Measurements from ENCODE around the gene TRPM3.

Gene TRPM3

DNA sequence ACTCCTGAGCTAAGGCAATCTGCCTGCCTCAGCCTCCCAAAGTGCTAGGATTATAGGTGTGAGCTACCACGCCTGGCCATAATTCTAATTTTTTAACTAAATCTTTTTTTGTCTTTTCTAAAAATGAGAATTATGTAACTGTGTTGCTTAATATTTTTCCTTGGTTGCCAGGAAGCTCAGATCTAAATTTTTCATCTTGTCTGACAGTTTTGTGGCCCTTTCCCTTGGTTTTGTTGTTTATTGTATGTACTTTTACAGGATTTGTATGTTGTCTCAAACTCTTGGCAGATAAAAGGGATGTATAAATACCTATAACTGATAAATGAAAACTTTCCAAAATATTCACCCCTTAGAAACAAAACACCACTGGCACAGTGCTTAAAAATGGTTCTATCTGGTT is 618.7 kb downstream of the TRPM3 start:
- DNase-seq: no peak

DNA sequence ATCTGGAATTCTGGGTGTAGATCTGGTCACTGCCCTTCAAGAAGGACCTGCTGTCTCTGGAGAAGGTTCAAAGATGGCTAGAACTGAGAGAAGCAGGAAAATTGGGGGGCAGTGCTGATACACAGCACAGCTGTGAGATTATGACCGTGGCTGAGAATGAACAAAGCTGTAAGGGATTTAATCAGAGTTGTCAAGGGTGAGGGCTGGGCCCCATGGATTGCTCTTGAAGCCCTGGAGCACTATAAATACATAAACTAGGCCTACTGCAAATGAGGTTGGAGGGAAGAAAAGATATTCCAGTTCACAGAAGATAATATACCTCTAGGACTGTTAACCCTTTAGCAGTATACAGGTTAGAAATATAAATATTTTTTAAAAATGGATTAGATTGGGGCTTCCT is 620.6 kb downstream of the TRPM3 start:
- DNase-seq: no peak

DNA sequence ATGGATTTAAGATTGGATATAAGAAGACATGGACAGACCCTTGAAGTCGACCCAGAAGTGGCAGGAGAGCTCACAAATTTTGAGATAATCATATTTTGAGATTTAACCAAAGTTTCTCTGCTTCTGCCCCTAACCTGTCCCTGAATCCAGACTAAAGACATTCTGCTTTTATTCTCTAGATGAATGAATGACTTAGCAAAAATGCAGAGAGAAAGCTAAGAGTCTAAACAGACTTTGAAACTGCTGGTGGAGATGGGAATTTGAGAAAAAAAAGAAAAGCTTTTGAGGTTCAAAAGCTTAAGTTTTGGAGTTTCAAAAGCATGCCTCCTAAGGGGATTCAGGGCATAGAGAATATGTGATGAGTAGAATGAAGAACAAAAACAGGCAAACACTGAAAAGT is 621.8 kb downstream of the TRPM3 start:
- no peak for DNase-seq

DNA sequence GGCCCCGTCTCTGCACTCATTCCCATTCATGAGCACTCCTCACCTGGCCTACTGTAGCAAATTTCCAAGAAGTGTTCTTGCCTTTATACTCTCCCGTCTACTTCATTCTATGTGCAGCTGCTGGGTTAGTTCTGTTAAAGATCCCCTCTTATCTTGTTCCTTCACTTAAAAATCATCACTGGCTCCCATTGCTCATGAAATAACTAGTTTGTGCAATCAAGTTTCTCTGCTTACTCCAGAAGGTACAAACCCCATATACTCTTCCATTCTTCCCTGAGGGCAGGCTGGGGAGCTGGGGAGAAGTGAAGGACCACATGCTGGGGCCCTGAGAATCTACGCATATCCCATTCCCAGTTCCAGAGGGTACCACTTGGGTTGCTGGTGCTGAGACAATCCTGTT is 622.6 kb downstream of the TRPM3 start:
- DNase-seq: no peak

DNA sequence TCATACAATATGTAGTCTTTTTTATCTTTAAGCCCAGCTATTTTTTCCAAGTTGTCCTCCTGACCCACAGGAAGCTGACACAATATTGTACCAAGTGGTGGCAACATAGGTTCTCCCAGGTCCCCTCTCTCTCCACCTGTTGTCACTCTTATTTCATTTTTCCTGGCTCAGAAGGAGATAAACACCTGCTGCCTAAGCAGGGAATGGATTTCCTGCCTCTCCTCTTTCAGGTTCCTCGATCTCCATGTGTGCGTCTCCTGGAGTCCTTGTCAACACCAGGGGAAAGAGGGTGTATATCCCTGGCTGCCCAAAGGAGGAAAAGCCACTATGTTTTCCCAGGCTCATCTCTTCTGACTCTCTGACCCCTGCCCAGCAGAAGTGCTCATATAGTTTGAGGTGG is 625.2 kb downstream of the TRPM3 start:
- no peak for DNase-seq

DNA sequence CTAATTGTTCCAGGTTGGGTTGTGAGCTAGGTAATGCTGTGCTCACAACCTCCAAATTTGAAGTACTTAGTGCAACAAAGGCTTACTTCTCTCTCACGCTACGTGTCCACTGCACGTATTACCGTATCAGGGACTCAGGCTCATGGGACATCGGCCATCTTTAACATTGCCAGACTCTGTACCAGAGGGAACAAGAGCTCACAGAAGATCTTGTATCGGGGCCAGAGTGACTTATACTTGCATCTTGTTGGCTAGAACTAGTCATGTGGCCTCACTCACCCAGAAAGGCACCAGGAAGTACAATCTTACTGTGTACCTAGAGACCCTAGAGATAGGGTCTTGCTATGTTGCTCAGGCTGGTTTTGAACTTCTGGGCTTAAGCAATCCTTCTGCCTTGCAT is 625.9 kb downstream of the TRPM3 start:
- DNase-seq: no peak

DNA sequence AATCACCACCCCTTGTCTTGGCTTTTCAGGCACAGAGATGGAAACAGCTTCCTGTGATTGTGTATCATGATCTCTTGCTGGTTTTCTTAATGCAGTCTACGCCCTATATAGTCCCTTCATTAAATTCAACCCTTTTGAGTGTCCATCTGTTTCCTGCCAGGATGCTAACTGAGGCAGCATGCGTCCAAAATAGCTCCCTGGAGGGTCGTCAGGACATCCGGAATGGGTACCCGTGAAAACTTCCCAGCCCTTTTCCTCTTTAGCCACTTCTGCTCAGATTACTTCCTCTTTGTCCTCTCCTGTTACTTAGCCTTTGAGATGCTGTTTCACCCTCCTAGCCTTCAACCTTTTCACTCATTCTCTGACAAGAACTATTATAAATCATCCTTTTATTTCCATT is 627.2 kb downstream of the TRPM3 start:
- DNase-seq: no peak

DNA sequence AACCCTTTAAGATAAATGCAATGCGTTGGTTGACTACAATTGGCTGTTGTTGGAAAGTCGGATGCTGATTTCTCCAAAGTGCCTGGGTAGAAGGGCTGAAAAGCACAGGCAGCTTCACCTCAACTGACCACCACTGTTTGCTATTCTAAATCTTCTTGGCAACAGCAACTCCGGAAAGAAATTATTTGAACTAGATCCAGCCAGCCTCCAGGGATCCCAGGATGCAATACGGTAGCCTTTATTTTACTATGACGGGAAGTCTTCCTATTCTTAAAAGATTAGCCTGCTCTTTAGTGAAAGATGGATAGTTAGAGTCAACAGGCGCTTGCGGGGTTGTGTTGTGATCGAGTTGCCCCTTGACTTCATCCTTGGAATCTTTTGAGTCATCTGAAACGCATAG is 628.4 kb downstream of the TRPM3 start:
- no peak for DNase-seq

DNA sequence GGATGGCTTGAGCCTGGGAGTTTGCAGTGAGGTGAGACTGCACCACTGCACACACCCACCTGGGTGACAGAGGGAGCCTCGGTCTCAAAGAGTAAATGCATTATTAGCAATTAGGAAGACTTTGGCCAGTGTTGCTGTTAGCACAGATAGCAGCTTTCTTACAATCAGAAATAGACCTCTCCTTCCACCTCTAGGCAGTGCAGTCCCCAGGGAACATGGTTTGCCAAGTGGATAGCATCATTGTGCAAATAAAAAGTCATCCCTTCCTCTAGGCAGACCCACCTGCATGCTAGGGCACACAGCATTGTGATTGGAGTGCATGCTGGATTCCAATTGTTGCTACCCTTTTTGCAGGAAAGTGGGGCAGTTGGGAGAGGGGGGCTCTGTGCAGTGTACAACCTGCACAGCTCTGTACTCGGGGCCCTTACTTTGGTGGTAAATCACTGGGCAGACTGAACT is 629.1 kb downstream of the TRPM3 start:
- DNase-seq: no peak

DNA sequence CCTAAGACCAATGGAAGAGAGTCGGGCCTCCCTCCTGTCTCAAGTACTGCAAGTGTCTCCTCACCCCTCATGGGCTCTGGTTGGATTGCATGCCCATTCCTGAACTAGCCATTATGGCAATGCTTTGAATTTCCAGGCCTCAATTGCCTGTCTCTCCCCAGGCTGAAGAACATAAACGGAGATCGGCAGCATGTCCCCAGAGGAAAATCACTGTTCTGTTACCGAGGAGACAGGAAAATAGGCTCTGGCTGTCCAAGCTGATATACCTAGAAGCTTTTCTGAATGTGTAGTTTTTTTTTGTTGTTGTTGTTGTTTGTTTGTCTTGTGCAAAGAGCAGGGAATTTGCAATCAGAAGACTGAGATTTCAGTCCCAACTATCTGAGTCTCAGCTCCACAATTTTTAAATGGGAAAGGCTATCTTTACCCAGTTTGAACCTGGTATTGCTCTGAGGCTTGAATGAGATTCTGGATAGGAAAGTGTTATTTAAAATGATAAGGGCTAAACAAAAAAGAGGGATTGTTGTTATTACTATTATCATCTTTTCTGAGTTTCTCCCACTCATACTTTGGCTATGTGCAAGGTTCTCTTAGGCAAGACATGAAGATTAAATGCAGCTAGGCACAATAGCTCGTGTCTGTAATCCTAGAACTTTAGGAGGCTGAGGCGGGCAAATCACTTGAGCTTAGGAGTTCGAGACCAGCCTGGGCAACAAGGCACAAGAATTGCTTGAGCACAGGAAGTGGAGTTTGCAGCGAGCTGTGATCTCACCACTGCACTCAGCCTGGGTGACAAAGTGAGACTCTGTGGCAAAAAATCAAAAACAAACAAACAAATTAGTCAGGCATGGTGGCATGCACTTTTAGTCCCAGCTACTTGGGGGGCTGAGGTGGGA is 629.7 kb downstream of the TRPM3 start:
- no peak for DNase-seq

DNA sequence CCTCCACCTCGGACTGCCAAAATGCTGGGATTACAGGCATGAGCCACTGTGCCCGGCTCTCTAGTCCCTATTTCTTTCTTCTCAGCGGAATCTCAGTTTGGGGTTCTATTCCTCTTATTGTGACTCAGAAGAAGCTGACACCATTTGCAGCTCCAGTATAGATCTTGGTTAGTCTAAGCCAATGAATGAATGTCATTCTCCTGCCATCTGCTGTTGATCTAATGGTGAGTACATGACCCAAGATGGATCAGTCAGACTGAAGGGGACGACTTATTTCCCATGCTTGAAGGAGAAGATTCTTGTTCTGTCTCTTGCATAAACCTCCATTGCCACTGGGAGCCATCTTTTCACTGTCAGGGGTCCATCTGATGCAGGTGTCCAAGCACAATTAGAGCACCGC is 630.9 kb downstream of the TRPM3 start:
- DNase-seq: no peak

DNA sequence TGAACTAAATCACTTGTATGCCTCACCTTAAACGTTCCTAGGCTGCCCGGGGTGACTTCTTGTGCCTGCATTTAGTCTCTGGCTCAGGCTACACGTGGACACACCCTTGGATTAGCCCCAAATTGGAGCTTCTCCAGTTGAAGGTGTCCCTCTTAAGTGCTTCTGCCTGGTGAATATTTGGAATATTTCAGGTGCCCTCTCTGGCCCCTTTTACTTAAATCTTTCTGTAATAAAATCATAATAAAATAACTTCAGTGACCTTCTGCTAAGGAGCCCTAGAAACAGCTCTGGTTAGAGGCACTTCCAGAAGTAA is 632.7 kb downstream of the TRPM3 start:
- no peak for DNase-seq

DNA sequence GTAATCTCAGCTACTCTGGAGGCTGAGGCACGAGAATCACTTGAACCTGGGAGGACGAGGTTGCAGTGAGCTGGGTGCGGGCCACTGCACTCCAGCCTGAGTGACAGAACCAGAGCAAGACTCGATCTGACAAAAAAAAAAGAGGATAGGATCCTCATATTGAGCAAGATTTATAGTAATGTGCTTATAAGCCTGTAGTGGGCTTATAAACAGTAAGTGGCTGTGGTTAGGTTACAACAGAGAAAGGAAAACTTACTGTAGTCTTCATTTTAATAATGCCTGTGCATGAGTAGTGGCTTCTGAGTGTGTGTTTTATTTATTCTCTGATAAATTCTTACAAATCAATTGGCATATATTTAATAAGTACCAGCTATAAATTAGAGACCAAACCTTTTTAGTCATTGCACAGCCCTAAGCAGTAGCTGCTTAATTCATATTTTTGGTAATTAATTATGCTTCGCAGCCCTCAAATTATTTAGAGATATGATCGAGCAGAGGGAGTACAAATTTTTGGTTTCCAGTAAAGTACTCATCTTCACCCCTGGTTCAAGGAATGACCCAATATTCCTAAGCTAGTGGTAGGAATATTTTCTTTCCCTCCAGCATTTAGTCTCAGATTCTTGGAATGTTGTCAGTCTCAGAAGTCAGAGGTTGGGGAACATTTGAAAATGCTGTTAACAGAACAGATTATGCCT is 633.2 kb downstream of the TRPM3 start:
- DNase-seq: no peak

DNA sequence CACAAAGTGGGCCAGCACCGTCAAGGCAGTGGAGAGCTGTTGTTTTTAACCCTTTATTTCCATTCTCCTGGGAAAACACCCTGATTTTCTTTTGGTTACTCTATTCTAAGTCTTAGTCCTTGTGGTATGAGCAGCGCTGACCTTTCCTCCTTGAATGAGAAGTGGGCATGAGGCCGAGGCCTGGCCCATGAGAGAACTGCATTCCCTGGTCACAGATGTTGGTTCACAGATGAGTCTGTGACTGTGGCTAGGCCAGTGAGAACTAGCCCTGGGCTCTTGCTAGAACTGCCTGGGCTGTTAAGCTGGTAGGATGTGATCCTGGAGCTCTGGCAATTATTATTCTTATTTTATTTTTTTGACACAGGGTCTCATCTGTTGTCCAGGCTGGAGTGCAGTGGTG is 635.3 kb downstream of the TRPM3 start:
- no peak for DNase-seq

DNA sequence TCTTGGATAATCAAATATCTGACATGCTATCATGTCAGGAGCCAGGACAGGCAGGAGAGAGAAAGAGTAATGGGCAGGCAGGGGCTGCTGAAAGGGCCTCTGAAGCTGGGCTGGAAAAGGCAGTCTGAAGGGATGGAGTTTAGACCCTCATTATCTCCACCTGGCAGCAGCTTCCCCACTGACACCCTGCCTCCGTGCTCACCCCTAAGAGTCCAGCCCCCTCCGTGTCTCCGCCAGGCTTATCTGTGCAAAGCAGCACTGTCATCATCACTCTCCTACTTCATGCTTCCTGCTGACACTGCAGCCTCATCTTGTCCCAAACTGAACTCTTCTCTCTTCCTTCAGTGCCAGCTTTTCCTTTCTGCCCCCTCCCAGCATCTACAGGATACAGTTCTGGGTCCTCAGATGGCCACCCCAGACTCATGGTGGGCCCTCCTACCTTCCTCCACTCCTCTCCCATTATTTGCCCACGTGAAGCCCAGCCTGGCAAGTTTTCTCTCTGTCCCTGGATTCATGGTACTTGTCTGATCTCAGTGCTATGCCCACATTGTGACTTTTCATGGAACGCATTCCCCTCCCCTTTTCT is 636.1 kb downstream of the TRPM3 start:
- no peak for DNase-seq

DNA sequence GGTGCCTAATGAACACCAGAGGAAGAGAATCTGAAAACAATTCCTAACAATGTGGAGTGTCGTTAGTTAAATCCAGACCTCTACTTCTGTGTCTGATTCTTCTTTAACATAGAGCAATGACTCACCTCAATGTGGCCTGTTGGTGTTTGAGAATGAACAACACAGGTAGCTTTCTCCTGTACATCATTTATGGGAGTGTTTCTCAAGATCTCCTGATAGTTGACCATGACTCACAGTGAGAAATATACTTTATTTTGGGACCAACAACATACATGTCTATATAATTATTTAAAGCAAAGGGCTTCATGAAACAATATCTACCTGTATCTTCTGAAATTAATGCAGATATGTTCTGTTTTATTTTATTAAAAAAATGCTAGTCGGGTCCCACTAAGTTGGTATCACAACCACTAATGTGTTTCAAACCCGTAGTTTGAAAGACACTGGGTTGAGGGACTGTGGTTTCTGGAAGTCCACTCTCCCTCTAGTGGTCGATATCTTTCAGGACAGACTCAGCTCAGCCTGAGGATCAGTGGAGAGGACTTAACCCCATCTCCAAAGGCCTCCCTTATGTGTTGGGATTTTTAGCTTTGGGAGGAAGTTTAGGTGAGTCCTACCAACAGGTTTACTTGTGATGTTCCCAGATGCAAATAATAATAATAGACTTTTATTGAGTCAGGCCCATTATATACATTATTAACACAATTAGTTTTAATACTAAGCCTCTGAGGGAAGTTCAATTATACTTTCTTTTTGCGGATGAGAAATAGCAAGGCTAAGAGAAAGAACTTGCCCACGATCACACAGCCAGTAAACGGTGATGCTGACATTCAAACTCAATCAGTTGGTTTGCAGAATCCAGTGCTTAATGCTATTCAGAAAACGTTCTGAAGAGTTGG is 636.9 kb downstream of the TRPM3 start:
- DNase-seq: peak; percentile 17

DNA sequence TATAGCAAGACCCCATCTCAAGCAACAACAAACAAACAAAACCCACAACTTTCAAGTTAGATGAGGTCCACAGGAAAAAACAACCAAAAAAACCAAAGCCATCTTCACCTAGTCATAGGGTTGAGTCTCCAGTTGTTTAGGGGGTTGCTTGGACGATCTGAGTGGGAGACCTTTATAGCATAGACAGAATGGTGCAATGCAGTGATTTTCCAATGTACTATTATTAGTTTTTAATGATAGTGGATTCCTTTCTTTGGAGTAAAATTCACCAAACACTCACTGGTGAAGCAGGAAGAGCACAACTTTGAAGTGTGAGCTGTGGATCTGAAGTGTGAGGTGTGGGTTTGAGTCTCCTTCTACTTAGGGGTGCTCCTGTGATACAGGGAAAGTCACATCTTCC is 640.0 kb downstream of the TRPM3 start:
- DNase-seq: no peak

DNA sequence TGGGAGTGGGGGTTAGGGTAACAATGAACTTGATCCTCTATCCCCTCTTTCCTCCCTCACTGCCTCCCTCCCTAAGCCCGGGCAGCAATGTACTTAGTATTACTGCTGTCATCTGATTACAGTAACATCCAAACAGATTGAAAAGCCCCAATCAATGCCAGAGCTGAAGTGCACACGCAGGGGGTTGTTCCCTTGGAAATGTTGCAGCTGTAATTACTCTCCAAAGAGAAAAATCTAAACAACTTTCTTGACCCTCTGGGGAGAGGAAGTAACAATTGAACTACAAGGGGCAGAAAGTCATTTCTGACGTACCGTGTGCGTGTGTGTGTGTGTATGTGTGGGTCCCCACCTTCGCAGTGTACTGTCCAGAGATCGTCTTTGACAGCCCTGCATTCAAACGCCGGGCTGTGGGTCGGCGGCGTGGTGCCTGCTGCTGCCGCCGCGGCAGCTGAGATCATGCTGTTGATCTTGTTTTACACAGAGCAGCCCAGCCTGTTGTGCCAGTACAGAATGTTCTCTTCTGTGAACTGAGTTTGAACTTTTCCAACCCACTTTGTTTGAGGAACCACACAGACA is 640.9 kb downstream of the TRPM3 start:
- peak; percentile 50 for DNase-seq

DNA sequence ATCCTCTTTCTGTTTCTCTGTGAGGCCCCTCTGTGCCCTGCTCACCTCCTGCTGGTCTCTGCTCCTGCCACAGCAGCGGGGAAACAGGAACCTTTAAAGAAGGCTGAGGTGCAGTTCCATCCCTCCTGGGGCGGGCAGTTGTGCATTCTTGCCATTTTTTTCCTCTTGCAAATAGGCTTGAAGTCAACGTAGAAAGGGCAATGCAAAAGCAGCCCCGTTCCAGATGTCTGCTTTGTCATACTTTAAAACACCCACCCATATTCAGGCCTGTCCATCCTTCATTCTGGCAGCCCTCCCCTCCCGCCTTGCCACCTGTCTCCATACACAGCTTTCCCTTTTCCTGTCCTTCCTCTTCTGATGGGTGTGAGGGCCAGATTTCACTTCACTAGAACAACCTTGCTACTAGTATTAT is 641.5 kb downstream of the TRPM3 start:
- peak; percentile 34 for DNase-seq
